Lung microvascular endothelial cell (primary cell): Measurements from ENCODE around the gene RCOR1. TPM values are rescaled to one million over a fixed set of nuclear protein-coding genes. Genes with fewer than 3 reads are reported as not detected.

Experiments
- DNase-seq, 2 donors: peaks; one replicate each; pipeline versions ENCODE4 v3.0.0 to v3.0.0-alpha.2; 2010; ENCODE audit warnings: low read depth in 2 of 2
- total RNA-seq: library from RNA; depleted of rRNA; stranded (reverse); fragments of >200 nt; gene quantifications from 2 replicates; pipeline ENCODE4 v1.2.1, GENCODE V29; 2014

The RCOR1 gene
- total RNA-seq, 1 donor from 2014 or later, result 8.1 TPM

- DNase-seq, result peak; percentile 75 to 79
Observed at GRCh38 chr14:102774391-102775153, 182.1 kb downstream of the RCOR1 start.

- DNase-seq, result peak in 1 of 2 donors; percentile 79
Observed at GRCh38 chr14:102775855-102776760, 183.7 kb downstream of the RCOR1 start.

GRCh38 chr14:102776761-102777710 lies 184.6 kb downstream of the RCOR1 start, which contains the start of gene TRAF3:
Gene TRAF3, plus strand, starts transcription at chr14:102777449. Its CDS starts 92,753 bp downstream, at chr14:102870202.
- DNase-seq, result peak; percentile 78 to 85

GRCh38 chr14:102777711-102778337 lies 185.4 kb downstream of the RCOR1 start:
- no peak for DNase-seq

GRCh38 chr14:102778338-102779083 lies 186.1 kb downstream of the RCOR1 start:
- DNase-seq, result peak; percentile 45 to 46

GRCh38 chr14:102779084-102779462 lies 186.6 kb downstream of the RCOR1 start:
- DNase-seq, result no peak

GRCh38 chr14:102779574-102780315 lies 187.3 kb downstream of the RCOR1 start:
- no peak for DNase-seq

Other genes with a start within 250 kb of the RCOR1 start
- gene CINP, start 229.8 kb upstream of the RCOR1 start, total RNA-seq, result 41.7 and 44.5 TPM in 2 replicates
- gene TECPR2, start 229.7 kb upstream of the RCOR1 start, total RNA-seq, result 6.1 and 8.9 TPM in 2 replicates
- 3.9 and 5.8 TPM in 2 replicates for gene ANKRD9, start 82.9 kb upstream of the RCOR1 start, total RNA-seq
- gene TRAF3, start 184.8 kb downstream of the RCOR1 start, total RNA-seq, result 8.5 and 10.7 TPM in 2 replicates